GM18909 (cell line): ENCODE results near the gene ADGRB3.

Source experiments
- ATAC-seq: cut with Tn5 transposase; IDR thresholded peaks from one replicate; pipeline ENCODE4 v1.9.1; 2021; ENCODE audit warnings: mild to moderate bottlenecking; ENCODE audit not compliant: unreplicated experiment, poor library complexity

Gene ADGRB3

DNA sequence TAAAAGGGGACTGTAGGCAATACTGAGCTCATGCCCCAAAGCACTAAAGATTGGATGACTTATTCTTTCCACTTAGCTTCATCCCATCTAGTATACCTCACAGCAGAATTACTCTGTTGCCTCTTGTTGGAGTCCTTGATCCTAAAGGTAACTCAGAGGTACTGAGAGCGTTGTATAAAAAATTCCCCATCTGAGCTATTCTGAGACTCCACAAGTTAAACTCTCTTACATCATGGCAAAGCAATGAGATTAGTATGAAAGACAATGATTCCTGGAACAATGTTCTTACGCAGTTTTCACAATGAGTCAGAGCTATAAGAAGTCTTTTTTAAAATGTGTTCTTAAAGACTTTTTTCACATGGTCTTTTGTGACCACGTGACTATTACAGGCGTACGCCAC is 370.1 kb downstream of the ADGRB3 start:
- ATAC-seq: no peak

DNA sequence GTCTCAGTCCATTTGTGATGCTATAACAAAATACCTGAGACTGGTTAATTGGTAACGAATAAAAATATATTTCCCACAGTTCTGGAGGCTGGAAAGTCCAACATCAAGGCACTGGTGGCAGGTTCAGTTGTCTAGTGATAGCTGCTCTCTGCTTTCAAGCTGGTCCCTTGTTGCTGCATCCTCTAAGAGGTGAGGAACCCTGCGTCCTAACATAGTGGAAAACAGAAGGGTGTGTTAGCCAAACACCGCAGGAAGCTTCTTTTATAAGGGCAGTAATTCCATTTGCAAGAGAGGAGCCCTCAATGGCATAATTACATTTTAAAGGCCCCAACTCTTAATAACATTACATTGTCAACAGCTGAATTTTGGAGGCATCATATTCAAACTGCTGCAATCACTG is 372.7 kb downstream of the ADGRB3 start:
- ATAC-seq: no peak

DNA sequence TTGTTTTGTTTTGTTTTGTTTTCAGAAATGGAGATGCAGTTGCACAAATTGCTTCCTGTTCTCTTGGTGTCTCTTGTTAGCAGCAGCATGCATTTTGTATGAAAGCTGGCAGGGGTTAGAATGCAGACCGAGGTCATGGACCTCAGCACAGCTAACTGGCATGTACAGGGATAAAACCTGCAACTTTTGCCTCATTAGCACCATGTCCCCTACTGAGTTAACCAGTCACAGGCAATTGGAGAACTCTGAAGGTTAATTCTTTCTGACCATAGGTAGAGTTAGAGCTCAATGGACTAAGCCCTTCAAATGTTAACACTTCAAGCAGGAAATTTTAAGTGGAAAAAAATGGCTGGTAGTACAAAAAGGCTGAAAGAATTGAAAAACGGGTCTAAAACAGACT is 377.1 kb downstream of the ADGRB3 start:
- no peak for ATAC-seq

DNA sequence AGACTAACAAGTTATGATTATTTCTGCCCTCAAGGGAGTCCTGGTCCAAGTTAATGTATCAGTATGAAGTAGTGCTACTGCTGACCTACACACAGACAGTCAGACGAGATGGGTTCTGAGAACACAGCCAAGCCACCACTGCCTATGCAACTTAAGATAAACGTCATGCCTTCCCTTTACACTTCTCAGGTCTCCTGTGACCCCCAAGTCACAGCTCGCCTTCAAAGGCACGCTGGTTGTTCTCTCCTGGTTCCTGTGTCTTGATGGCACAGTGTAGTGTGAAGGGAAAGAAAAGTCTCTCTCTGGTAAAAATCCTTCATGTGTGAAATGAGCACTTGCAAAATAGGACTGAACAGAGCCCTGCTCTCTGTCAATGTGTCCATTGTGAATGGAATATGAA is 377.8 kb downstream of the ADGRB3 start:
- ATAC-seq: no peak

DNA sequence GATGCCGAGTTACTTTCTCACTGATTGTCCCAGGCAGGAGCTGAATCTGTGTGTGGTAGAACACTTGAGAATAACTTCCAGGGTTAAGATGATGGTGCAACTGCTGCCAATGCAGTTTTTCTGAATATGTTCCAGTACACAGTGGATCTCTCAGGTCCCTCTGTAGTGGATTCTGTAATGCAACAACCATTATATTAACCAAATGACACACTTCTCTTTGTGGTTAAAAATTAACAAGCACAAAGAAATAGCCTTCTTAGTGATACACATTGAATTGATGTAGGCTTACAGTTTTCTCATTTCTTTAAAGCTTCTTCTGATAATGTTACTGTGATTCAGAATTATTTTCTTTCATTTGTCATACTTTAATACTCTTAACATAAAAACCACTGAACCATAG is 383.8 kb downstream of the ADGRB3 start:
- no peak for ATAC-seq

- ATAC-seq: no peak
Measured at GRCh38 chr6:69019832-69020231, 384.8 kb downstream of the ADGRB3 start.

- no peak for ATAC-seq
Measured at GRCh38 chr6:69022993-69023392, 387.9 kb downstream of the ADGRB3 start.

DNA sequence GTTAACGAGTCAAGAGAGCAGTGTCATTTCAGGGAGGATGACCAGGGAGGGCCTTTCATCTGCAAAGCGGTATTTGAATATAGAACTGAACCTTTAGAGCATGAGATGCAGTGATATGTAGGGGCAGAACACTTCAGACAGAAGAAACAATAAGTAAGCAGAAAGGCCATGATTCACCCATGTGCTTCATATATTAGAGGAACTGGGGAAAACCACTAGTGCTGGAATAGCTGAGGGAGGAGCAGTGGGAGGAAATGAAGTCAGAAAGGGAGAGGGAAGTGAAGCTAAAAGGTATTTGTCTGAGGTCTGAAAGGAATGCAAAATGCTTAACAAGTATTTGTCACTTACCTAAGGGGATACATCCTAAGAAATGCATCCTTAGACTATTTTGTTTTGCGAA is 391.2 kb downstream of the ADGRB3 start:
- ATAC-seq: no peak

- no peak for ATAC-seq
Measured at GRCh38 chr6:69026715-69027114, 391.6 kb downstream of the ADGRB3 start.

GRCh38 chr6:69027861-69028260 is 392.8 kb downstream of the ADGRB3 start:
- no peak for ATAC-seq

- no peak for ATAC-seq
Measured at GRCh38 chr6:69038841-69039240, 403.8 kb downstream of the ADGRB3 start.

- ATAC-seq: no peak
Measured at GRCh38 chr6:69042297-69042696, 407.2 kb downstream of the ADGRB3 start.

DNA sequence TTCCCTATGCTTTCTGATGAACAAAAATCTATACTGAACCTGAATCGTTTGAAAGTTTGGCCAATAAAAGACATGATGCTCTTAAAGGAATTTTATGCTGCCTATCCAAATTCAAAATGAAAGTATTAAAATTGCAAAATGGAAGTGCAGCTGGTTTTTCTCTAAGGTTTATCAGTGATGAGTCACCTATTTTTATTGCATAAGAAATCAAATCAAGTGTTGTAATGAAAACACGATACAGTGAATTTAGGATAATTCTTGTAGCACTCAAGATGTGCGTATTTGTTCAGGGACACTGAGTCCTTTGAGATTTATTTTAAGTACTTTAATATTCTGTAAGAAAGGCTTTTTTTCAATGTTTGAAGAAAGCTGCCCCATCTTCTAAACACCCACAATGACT is 409.5 kb downstream of the ADGRB3 start:
- no peak for ATAC-seq

DNA sequence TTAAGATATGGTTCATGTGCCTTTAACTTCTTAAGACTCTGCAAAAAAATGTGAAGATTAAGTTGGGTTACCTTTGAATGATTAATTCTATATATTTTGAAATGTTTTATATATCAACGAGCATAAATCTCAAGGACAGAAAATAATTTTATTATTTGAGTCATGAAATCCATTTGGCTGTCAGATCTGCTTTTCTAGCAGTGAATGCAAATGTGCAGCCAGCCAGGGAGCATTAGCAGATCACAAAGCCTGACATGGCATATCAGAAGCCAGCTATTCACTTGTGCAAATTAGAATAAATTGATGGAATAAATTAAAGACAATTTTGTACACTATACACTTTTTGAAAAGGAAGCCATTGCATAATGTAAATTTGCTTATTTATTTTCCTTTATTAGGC is 424.3 kb downstream of the ADGRB3 start:
- ATAC-seq: no peak

- no peak for ATAC-seq
Measured at GRCh38 chr6:69061066-69061465, 426.0 kb downstream of the ADGRB3 start.

- ATAC-seq: no peak
Measured at GRCh38 chr6:69063401-69063800, 428.3 kb downstream of the ADGRB3 start.

GRCh38 chr6:69064226-69064625 is 429.1 kb downstream of the ADGRB3 start:
- peak; percentile 45 for ATAC-seq

DNA sequence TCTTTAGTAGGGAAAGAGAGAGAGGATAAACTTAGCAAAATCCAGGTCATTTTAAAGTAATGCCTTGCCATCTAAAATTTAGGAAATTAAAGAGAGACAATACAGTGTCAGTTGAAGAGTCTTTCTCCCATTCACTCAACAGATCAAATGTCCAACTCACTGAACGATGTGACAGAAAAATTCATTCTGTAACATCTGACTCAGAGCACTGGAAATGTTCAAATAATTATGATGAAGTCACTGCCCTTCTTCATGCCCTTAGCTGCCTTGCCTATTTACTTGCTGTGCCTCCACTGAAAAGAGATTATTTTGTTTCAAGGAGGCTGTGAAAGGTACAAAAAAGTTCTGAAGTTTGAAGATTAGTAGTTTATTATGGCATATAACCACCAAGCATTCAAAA is 434.8 kb downstream of the ADGRB3 start:
- no peak for ATAC-seq

DNA sequence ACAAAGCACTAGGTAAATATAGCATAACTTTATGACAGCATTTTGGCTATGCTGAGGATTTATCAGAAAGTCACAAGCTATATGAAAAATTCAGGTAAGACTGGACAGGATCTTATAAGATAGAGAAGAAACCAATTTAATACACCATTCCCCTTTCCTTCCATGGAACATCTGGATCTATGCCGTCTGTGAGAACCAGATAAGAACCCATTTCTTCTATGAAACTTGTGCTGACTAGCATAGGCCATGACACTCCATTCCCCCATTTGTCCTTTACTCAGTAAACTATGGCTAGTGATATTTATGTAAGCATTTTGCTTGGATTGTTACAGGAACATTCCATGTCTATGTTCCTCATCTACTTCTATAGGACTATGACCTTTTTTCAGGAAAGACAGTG is 437.7 kb downstream of the ADGRB3 start:
- no peak for ATAC-seq

DNA sequence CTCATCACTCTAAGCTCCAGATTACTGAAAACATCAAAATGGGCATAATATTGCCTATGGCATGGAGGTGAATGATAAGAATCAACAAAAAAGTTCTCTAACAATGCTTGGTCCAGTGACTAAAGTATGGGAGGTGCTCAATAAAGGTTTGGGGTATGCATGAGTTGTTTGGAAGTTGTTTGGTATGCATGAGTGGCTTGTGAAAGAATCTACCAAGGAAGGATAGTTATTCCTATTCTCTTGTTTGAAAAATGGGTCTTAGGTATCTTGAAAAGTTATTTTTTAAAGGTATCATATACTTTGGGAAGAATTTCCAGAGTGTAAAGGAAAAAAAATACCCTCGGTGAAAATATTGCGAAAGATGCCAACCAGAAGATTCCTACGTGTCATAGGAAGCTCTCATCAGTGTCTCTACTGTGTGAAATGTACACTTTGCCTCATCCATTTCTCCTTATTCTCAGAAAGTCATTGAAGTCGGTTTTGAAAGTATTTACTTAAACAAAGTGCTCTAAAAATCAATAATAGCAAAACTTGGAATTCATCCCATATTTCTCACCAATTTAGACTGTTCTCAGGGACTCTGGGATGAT is 449.8 kb downstream of the ADGRB3 start:
- ATAC-seq: no peak

DNA sequence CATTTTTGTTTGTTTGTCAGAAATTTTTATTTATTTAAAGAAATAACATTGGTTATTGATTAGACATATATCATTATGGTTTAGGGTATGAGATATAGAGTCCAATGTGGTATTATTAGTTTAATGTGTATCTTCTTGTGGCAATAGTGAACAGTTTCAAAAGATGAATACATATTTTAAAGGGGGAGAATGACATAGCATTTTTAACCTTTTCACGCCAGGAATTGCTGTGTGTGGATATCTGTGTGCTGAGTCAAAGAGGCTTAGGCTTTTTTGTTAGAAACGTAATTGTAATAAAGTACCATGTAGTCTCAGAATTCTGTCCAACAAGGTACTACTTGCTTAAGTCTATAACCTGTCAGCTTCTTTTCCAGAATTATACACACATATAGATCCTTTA is 451.6 kb downstream of the ADGRB3 start:
- ATAC-seq: no peak

DNA sequence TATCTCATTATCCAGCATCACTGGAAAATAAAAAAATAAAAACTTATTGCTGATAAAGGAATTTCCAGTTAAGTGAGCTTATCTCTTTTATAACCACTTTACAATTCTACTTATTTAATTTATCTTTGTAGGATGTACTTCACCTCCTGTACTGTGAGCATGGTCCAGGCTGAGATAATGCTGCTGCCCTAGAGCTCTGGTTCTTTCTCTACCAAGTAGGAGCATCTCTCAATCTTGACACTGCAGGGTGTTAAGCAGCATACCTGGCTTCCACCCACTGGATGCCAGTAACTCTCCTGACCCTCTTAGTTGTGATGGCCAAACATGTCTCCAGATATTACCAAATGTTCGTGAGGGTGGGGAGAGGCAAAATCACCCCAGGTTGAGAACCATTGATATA is 454.5 kb downstream of the ADGRB3 start:
- ATAC-seq: no peak

DNA sequence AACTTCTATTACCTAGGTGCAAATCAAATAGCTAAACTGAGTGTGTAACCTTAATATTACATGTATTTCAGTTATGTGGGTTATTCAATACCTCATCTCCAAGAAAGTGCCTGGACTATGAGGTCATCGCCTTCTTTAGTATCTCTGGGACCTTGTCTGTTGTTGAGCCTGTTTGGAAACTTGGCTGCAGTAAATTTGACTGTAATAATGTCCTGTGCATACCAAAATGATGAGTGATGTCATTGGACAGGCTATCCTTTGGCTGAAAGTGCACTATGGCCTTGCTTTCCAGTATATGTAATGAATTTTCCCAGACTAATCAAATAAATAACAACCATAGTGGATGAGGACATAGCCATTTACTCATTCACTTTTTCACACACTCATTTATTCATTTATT is 455.1 kb downstream of the ADGRB3 start:
- no peak for ATAC-seq
